H9 (cell line): ENCODE data around the gene CFAP90. TPM values are rescaled to one million over a fixed set of nuclear protein-coding genes. Genes with fewer than 3 reads are reported as not detected.

ENCODE experiments used
- DNase-seq: peaks from one replicate; pipeline ENCODE4 v3.0.0-alpha.2; 2017
- H2AFZ ChIP-seq: one replicate; pipeline ENCODE4 v1.6.1; 2013; ENCODE audit warnings: mild to moderate bottlenecking, low read length, control low read depth, moderate library complexity
- H2AK5ac ChIP-seq: 2 replicates; pipeline ENCODE4 v1.6.1; 2013; ENCODE audit warnings: low read length, control low read depth, mixed read lengths; ENCODE audit not compliant: insufficient read length
- H2BK120ac ChIP-seq: one replicate; pipeline ENCODE4 v1.6.1; 2013; ENCODE audit warnings: low read depth, mild to moderate bottlenecking, low read length, control low read depth, inconsistent platforms; ENCODE audit not compliant: poor library complexity, severe bottlenecking
- H2BK12ac ChIP-seq: 2 replicates; pipeline ENCODE4 v1.6.1; 2013; ENCODE audit warnings: low read length, control low read depth, mixed read lengths, low read depth; ENCODE audit not compliant: insufficient read length
- H2BK15ac ChIP-seq: 2 replicates; pipeline ENCODE4 v1.6.1; 2013; ENCODE audit warnings: low read depth, low read length, control low read depth
- H2BK20ac ChIP-seq: one replicate; pipeline ENCODE4 v1.6.1; 2013; ENCODE audit warnings: low read depth, mild to moderate bottlenecking, low read length, control low read depth, inconsistent platforms; ENCODE audit not compliant: poor library complexity, severe bottlenecking
- H2BK5ac ChIP-seq: 2 replicates; pipeline ENCODE4 v1.6.1; 2013; ENCODE audit warnings: low read length, control low read depth, mixed read lengths; ENCODE audit not compliant: insufficient read length
- H3K14ac ChIP-seq: 2 replicates; pipeline ENCODE4 v1.6.1; 2013; ENCODE audit warnings: low read length, control low read depth; ENCODE audit not compliant: insufficient read depth
- H3K18ac ChIP-seq: 2 replicates; pipeline ENCODE4 v1.6.1; 2013; ENCODE audit warnings: low read depth, mild to moderate bottlenecking, mixed read lengths, low read length, control low read depth; ENCODE audit not compliant: insufficient read length
- H3K23ac ChIP-seq: 2 replicates; pipeline ENCODE4 v1.6.1; 2013; ENCODE audit warnings: low read length, control low read depth, mixed read lengths, low read depth; ENCODE audit not compliant: insufficient read length
- H3K23me2 ChIP-seq: 2 replicates; pipeline ENCODE4 v1.6.1; 2013; ENCODE audit warnings: low read depth, mild to moderate bottlenecking, mixed read lengths, low read length, control low read depth; ENCODE audit not compliant: insufficient read length, poor library complexity, severe bottlenecking
- H3K27ac ChIP-seq: 2 replicates; pipeline ENCODE4 v1.5.1; 2013; ENCODE audit warnings: low read length, control low read depth, mixed read lengths, low read depth; ENCODE audit not compliant: insufficient read length
- H3K27me3 ChIP-seq: 2 replicates; pipeline ENCODE4 v1.6.1; 2013; ENCODE audit warnings: low read length, control low read depth, inconsistent platforms; ENCODE audit not compliant: insufficient read depth
- H3K4ac ChIP-seq: 2 replicates; pipeline ENCODE4 v1.6.1; 2013; ENCODE audit warnings: low read depth, mild to moderate bottlenecking, control low read depth, inconsistent platforms, low read length, moderate library complexity
- H3K4me1 ChIP-seq: 2 replicates; pipeline ENCODE4 v1.6.1; 2013; ENCODE audit warnings: low read length, control low read depth, inconsistent platforms; ENCODE audit not compliant: insufficient read depth
- H3K4me2 ChIP-seq: 2 replicates; pipeline ENCODE4 v1.6.1; 2013; ENCODE audit warnings: low read length, control low read depth, mixed read lengths; ENCODE audit not compliant: insufficient read length, insufficient read depth
- H3K56ac ChIP-seq: 2 replicates; pipeline ENCODE4 v1.6.1; 2013; ENCODE audit warnings: low read depth, mild to moderate bottlenecking, mixed read lengths, low read length, control low read depth; ENCODE audit not compliant: insufficient read length
- H3K79me1 ChIP-seq: 2 replicates; pipeline ENCODE4 v1.6.1; 2013; ENCODE audit warnings: low read depth, mild to moderate bottlenecking, moderate library complexity, low read length, control low read depth, inconsistent platforms; ENCODE audit not compliant: insufficient read depth, poor library complexity, severe bottlenecking
- H3K79me2 ChIP-seq: 2 replicates; pipeline ENCODE4 v1.6.1; 2013; ENCODE audit warnings: low read length, control low read depth, inconsistent platforms; ENCODE audit not compliant: insufficient read depth
- H3K9ac ChIP-seq: 2 replicates; pipeline ENCODE4 v1.6.1; 2013; ENCODE audit warnings: low read length, control low read depth, mixed read lengths; ENCODE audit not compliant: insufficient read length; ENCODE audit errors: extremely low read depth
- H3K9me3 ChIP-seq: one replicate; pipeline ENCODE4 v1.6.1; 2013; ENCODE audit warnings: low read depth, low read length, inconsistent platforms; ENCODE audit not compliant: control insufficient read depth
- H3T11ph ChIP-seq: one replicate; pipeline ENCODE4 v1.6.1; 2013; ENCODE audit warnings: mild to moderate bottlenecking, low read length, control low read depth, inconsistent platforms
- H4K20me1 ChIP-seq: one replicate; pipeline ENCODE4 v1.6.1; 2013; ENCODE audit not compliant: control insufficient read depth, insufficient read length, insufficient read depth
- H4K5ac ChIP-seq: 2 replicates; pipeline ENCODE4 v1.6.1; 2013; ENCODE audit warnings: low read depth, mild to moderate bottlenecking, mixed read lengths, low read length, control low read depth; ENCODE audit not compliant: insufficient read length
- H4K8ac ChIP-seq: replicated peaks from 2 replicates; pipeline ENCODE4 v1.6.1; 2013; ENCODE audit warnings: low read length, control low read depth, mixed read lengths, low read depth; ENCODE audit not compliant: insufficient read length
- H4K91ac ChIP-seq: 2 replicates; pipeline ENCODE4 v1.6.1; 2013; ENCODE audit warnings: low read depth, mild to moderate bottlenecking, moderate library complexity, mixed read lengths, low read length, control low read depth; ENCODE audit not compliant: insufficient read length
- H3K27ac Mint-ChIP-seq, 3 experiments: 2 replicates in 2 of 3; 3 replicates in 1 of 3; pipeline ENCODE4 v1.8.0; 2020 to 2021; ENCODE audit warnings: mixed read lengths in 3 of 3, mild to moderate bottlenecking in 1 of 3, moderate library complexity in 1 of 3
- H3K27me3 Mint-ChIP-seq: 2 replicates; pipeline ENCODE4 v1.8.0; 2021; ENCODE audit warnings: low read depth, mild to moderate bottlenecking, moderate library complexity, mixed read lengths
- H3K36me3 Mint-ChIP-seq, 3 experiments: 2 replicates in 2 of 3; 3 replicates in 1 of 3; pipeline ENCODE4 v1.8.0; 2020 to 2021; ENCODE audit warnings: low read depth in 3 of 3, mixed read lengths in 3 of 3; ENCODE audit not compliant: insufficient read depth in 1 of 3
- H3K4me1 Mint-ChIP-seq, 2 experiments: 2 replicates each; pipeline ENCODE4 v1.8.0; 2020; ENCODE audit warnings: mixed read lengths in 2 of 2
- H3K4me3 Mint-ChIP-seq, 2 experiments: 2 replicates in 1 of 2; 3 replicates in 1 of 2; pipeline ENCODE4 v1.8.0; 2020 to 2021; ENCODE audit warnings: mild to moderate bottlenecking in 2 of 2, mixed read lengths in 2 of 2, moderate library complexity in 1 of 2
- H3K9me3 Mint-ChIP-seq, 2 experiments: 2 replicates in 1 of 2; 3 replicates in 1 of 2; pipeline ENCODE4 v1.8.0; 2020; ENCODE audit warnings: mild to moderate bottlenecking in 2 of 2, mixed read lengths in 2 of 2, moderate library complexity in 1 of 2
- CTCF ChIP-seq: fragments of 200-600 bp; sonication (generic); conservative IDR thresholded peaks from 3 replicates; pipeline ENCODE4 v1.8.0; 2021; ENCODE audit warnings: antibody characterized with exemption, mild to moderate bottlenecking
- WGBS: extraction: QIAGEN DNeasy Blood & Tissue Kit; methylation state at CpG from one replicate; pipeline ENCODE4 v1.1.7; 2013; ENCODE audit warnings: missing lambda C conversion rate, low lambda C conversion rate, mixed read lengths; ENCODE audit not compliant: insufficient read length; ENCODE audit errors: extremely low coverage; 5-methylcytosine and 5-hydroxymethylcytosine counted together
- total RNA-seq: library from RNA; stranded (reverse); gene quantifications from 2 replicates; pipeline ENCODE4 v1.2.1, GENCODE V29; 2021

Gene CFAP90
- total RNA-seq, 1 experiment from 2014 or later: 0.44 TPM

- H3K79me1 ChIP-seq: no peaks in the 10 kb centered on the region
- DNase-seq: no peak
- Mint-ChIP-seq H3K9me3 (no peaks in the 10 kb centered on the region), H3K36me3 (peaks cover 32 to 82% (median 66%) of the 10 kb centered on the region in 3 experiments; a peak in 6 of 7 replicates), H3K27me3 (no peaks in the 10 kb centered on the region), H3K4me3 (no peak overlapping the region), H3K4me1 (no peaks in the 10 kb centered on the region), H3K27ac (no peak overlapping the region)
- H3K4me2 ChIP-seq: no peak overlapping the region
- no peak overlapping the region for H2BK5ac ChIP-seq
- no peaks in the 10 kb centered on the region for H3K79me2 ChIP-seq
- TF ChIP-seq CTCF: no peak
- H2BK20ac ChIP-seq: no peak overlapping the region
- no peaks in the 10 kb centered on the region for H3K9me3 ChIP-seq
- no peaks in the 10 kb centered on the region for H3K27me3 ChIP-seq
- no peak overlapping the region for H3K14ac ChIP-seq
- no peak overlapping the region for H3K4ac ChIP-seq
- no peak overlapping the region for H2AK5ac ChIP-seq
- H2BK120ac ChIP-seq: no peak overlapping the region
- no peak overlapping the region for H4K91ac ChIP-seq
- no peaks in the 10 kb centered on the region for H3K4me1 ChIP-seq
- H4K20me1 ChIP-seq: no peaks in the 10 kb centered on the region
- H3K23me2 ChIP-seq: no peaks in the 10 kb centered on the region
- no peak overlapping the region for H3K27ac ChIP-seq
- no peak overlapping the region for H3K18ac ChIP-seq
- H2BK12ac ChIP-seq: no peak overlapping the region
- H3K23ac ChIP-seq: no peak overlapping the region
- WGBS: no CpG with 5 or more reads among the region's 4 CpGs
- H4K5ac ChIP-seq: no peak overlapping the region
- H2AFZ ChIP-seq: no peak overlapping the region
- no peak overlapping the region for H3T11ph ChIP-seq
- H4K8ac ChIP-seq: no peak overlapping the region
- no peak overlapping the region for H2BK15ac ChIP-seq
- H3K9ac ChIP-seq: no peak overlapping the region
- H3K56ac ChIP-seq: no peak overlapping the region
These were observed 32.0 kb upstream of the CFAP90 start for GRCh38 chr5:7882926-7883325.
